GM04504 (cell line): Measurements from ENCODE around the gene ZNF77.
"Not testable (repeated sequence)": the region's sequence is repeated elsewhere in the genome, so short reads cannot be mapped to it uniquely, and the experiment has no call there.

ENCODE experiments used
- DNase-seq: peaks from one replicate; pipeline ENCODE4 v3.0.0-alpha.2; 2012; ENCODE audit warnings: low read depth

The ZNF77 gene

GRCh38 chr19:2970201-2970835 is 25.5 kb upstream of the ZNF77 start:
- DNase-seq, result no peak

GRCh38 chr19:2969104-2969504 is 24.3 kb upstream of the ZNF77 start:
- DNase-seq, result no peak

- no peak for DNase-seq
Measured at GRCh38 chr19:2967972-2968371, 23.2 kb upstream of the ZNF77 start.

GRCh38 chr19:2964874-2965273 is 20.1 kb upstream of the ZNF77 start:
- DNase-seq, result no peak

- DNase-seq, result not testable (repeated sequence)
Measured at GRCh38 chr19:2963631-2964030, 18.9 kb upstream of the ZNF77 start.

GRCh38 chr19:2963122-2963521 is 18.4 kb upstream of the ZNF77 start:
- no peak for DNase-seq

- DNase-seq, result no peak
Measured at GRCh38 chr19:2962018-2962670, 17.4 kb upstream of the ZNF77 start.

GRCh38 chr19:2960120-2960519 is 15.3 kb upstream of the ZNF77 start:
- no peak for DNase-seq

- no peak for DNase-seq
Measured at GRCh38 chr19:2957160-2957559, 12.4 kb upstream of the ZNF77 start.

- no peak for DNase-seq
Measured at GRCh38 chr19:2952953-2953481, 8.2 kb upstream of the ZNF77 start.

- peak; percentile 99 for DNase-seq
Measured at GRCh38 chr19:2950286-2951124, 5.7 kb upstream of the ZNF77 start.

GRCh38 chr19:2949939-2950285 is 5.1 kb upstream of the ZNF77 start:
- no peak for DNase-seq

GRCh38 chr19:2945575-2946184 is 909 bp upstream of the ZNF77 start:
- no peak for DNase-seq

GRCh38 chr19:2944403-2944774 is 382 bp downstream of the ZNF77 start:
- DNase-seq, result no peak

GRCh38 chr19:2942928-2943640 is 1.7 kb downstream of the ZNF77 start:
- no peak for DNase-seq

- not testable (repeated sequence) for DNase-seq
Measured at GRCh38 chr19:2935863-2936262, 8.9 kb downstream of the ZNF77 start.

- DNase-seq, result no peak
Measured at GRCh38 chr19:2933490-2933910, 11.3 kb downstream of the ZNF77 start.

- no peak for DNase-seq
Measured at GRCh38 chr19:2927032-2927430, 17.7 kb downstream of the ZNF77 start.

- DNase-seq, result no peak
Measured at GRCh38 chr19:2926341-2927031, 18.3 kb downstream of the ZNF77 start.

- peak; percentile 82 for DNase-seq
Measured at GRCh38 chr19:2923510-2923909, 21.3 kb downstream of the ZNF77 start.

- DNase-seq, result no peak
Measured at GRCh38 chr19:2922987-2923386, 21.8 kb downstream of the ZNF77 start.
